Cardiac muscle cell (in vitro differentiated cells and primary cell): ENCODE data around the gene MAPK7. TPM values are rescaled to one million over a fixed set of nuclear protein-coding genes. Genes with fewer than 3 reads are reported as not detected.

Source experiments
- DNase-seq, 2 donors: peaks; one replicate each; pipeline versions ENCODE4 v3.0.0 to v3.0.0-alpha.2; 2010 to 2017; ENCODE audit warnings: low read depth in 1 of 2, low spot score in 1 of 2
- H3K27ac ChIP-seq: fragments of 200-600 bp; sonication (generic); 2 replicates; pipeline ENCODE4 v1.5.1; 2016
- H3K27me3 ChIP-seq: fragments of 200-600 bp; sonication (generic); 2 replicates; pipeline ENCODE4 v1.6.0; 2016; ENCODE audit warnings: control low read depth
- H3K36me3 ChIP-seq: fragments of 200-600 bp; sonication (generic); 2 replicates; pipeline ENCODE4 v1.5.1; 2016; ENCODE audit warnings: control low read depth
- H3K4me1 ChIP-seq: fragments of 200-600 bp; sonication (generic); 2 replicates; pipeline ENCODE4 v1.8.1; 2017; ENCODE audit warnings: low read depth, mild to moderate bottlenecking, mixed run types
- H3K4me3 ChIP-seq: fragments of 200-600 bp; sonication (generic); 2 replicates; pipeline ENCODE4 v1.5.1; 2016; ENCODE audit warnings: mild to moderate bottlenecking
- H3K9me3 ChIP-seq: fragments of 200-600 bp; sonication (generic); 2 replicates; pipeline ENCODE4 v1.5.1; 2017; ENCODE audit warnings: low read depth, mild to moderate bottlenecking, control low read depth
- polyA plus RNA-seq: library from polyadenylated mRNA; unstranded; fragments of >200 nt; fragmentation: Nextera tagmentation; extraction: Ambion mirVana; gene quantifications from 2 replicates; pipeline ENCODE4 v1.2.1, GENCODE V29; 2016
- total RNA-seq: library from RNA; depleted of rRNA; stranded (reverse); fragments of >200 nt; gene quantifications from 2 replicates; pipeline ENCODE4 v1.2.3, GENCODE V29; 2016
- TF ChIP-seq, protein P1 (sequence below): IDR thresholded peaks from 2 replicates; pipeline ENCODE4 v1.5.1; 2012; ENCODE audit warnings: low read depth, mild to moderate bottlenecking, low read length

MAPK7 gene
- total and polyA plus RNA-seq, 2 experiments from 2014 or later, result 27.1 to 33.0 TPM

DNA sequence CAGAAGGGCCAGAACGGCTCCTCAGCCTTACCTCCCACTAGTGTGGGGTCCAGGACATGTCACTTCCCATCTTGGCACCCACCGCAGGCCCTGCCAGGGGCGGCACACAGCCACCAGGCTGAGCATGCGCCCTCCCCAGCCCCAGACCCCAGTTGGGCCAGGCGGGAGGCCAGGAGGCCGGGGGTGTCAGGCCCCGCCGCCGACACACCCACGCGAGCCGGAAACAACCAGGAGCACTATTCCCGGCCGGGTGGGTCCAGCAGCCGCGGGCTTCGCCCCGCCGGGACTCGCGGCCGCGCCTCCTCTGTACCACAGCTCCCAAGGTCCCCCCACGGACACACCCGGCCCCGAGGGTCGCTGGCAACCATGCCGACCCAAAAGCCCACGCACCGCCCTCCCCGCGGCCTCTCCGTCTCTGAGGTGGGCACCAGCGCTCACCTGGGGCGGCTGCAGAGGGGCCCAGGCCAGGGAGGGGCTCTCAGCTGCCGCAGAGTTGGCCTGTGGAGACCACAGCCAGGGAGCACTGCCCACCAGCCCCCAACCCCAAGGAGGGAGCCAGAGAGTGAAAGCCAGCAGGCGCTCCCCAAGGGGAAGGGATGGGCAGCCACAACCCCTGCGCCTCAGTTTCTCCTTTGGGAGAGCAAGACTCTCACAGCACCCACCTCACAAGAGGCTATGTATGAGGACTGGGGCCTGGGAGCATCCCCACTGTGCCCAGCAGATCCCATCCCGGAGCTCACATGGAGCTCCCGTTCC, 33.8 kb upstream of the MAPK7 start:
- no peaks in the 10 kb centered on the region for H3K27me3 ChIP-seq
- H3K9me3 ChIP-seq, result no peaks in the 10 kb centered on the region
- H3K4me3 ChIP-seq, result no peak overlapping the region
- no peaks in the 10 kb centered on the region for H3K36me3 ChIP-seq
- TF ChIP-seq, protein P1, sequence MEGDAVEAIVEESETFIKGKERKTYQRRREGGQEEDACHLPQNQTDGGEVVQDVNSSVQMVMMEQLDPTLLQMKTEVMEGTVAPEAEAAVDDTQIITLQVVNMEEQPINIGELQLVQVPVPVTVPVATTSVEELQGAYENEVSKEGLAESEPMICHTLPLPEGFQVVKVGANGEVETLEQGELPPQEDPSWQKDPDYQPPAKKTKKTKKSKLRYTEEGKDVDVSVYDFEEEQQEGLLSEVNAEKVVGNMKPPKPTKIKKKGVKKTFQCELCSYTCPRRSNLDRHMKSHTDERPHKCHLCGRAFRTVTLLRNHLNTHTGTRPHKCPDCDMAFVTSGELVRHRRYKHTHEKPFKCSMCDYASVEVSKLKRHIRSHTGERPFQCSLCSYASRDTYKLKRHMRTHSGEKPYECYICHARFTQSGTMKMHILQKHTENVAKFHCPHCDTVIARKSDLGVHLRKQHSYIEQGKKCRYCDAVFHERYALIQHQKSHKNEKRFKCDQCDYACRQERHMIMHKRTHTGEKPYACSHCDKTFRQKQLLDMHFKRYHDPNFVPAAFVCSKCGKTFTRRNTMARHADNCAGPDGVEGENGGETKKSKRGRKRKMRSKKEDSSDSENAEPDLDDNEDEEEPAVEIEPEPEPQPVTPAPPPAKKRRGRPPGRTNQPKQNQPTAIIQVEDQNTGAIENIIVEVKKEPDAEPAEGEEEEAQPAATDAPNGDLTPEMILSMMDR, result no peak
- H3K27ac ChIP-seq, result no peak overlapping the region
- DNase-seq, result no peak
- H3K4me1 ChIP-seq, result peaks cover 11% of the 10 kb centered on the region

DNA sequence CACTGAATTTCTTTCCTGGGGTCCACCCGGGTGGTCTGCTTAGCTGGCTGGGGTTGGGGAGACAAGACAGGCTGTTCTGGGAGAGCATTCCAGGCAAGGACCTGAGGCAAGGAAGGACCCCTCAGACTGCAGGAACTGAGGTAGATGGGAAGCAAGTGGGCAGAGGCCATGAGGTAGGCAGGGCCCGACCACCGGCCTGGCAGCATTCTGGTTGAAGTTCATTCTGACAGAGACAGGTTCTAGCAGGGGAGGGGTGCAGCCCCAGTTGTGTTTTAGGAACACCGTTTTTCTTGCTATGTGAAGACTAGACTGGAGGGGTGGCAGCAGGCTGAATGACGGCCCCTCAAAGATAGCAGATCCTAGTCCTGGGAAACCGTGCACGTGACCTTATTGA, 33.2 kb upstream of the MAPK7 start:
- no peaks in the 10 kb centered on the region for H3K9me3 ChIP-seq
- no peak overlapping the region for H3K27ac ChIP-seq
- H3K36me3 ChIP-seq, result no peaks in the 10 kb centered on the region
- TF ChIP-seq, protein P1, result no peak
- peaks cover 11% of the 10 kb centered on the region for H3K4me1 ChIP-seq
- H3K4me3 ChIP-seq, result no peak overlapping the region
- DNase-seq, result no peak
- H3K27me3 ChIP-seq, result no peaks in the 10 kb centered on the region

GRCh38 chr17:19345486-19346350, 32.6 kb upstream of the MAPK7 start:
- TF ChIP-seq, protein P1, result no peak
- Histone ChIP-seq H3K27ac (no peak overlapping the region), H3K36me3 (no peaks in the 10 kb centered on the region), H3K4me3 (no peak overlapping the region), H3K27me3 (no peaks in the 10 kb centered on the region), H3K9me3 (no peaks in the 10 kb centered on the region), H3K4me1 (peaks cover 11% of the 10 kb centered on the region)
- DNase-seq, result no peak

DNA sequence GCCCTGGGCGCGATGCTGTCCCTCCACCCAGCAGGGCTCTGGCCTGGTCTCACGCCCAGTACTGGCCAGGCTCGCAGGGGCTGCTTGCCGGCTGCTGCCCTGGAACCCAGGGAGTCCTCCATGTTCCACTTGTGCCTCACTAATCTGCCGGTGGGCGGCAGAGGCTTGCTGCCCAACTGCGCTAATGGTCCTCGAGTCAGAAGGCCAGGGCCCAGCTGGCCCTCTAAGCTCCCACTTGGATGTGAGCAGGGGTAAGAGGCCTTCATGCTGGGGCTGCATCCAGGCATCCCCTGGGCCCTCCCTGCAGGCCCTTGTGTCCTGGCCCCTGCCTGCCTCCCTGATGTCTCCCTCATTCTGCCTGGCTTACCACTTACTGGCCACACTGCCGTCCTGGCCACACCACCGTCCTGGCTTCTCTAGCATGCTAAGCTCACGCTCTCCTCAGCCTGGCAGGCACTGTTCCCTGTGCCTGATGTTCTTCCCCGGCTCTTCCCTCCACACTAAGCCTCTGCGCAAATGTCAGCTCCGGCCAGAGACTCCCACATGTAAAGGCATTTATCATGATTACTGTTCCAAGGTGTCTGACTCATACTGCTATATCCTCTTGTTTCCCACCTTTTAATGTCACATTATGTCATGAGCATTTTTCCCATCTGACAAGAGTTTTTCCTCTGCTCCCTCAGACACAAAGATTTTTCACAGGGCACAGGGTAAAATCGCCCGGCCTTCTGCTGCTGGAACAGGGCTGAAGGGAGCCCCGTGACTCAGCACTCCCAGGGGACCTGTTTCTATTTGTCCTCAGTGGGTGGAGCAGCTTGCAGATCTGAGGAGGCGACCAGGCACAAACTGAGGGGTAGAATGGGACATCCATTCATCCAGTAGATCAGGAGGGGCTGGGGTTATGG, 31.7 kb upstream of the MAPK7 start:
- H3K4me1 ChIP-seq, result peaks cover 9% of the 10 kb centered on the region
- peak in 1 of 2 donors; percentile 85 for DNase-seq
- H3K4me3 ChIP-seq, result no peak overlapping the region
- TF ChIP-seq, protein P1, result no peak
- H3K27me3 ChIP-seq, result no peaks in the 10 kb centered on the region
- H3K36me3 ChIP-seq, result no peaks in the 10 kb centered on the region
- no peaks in the 10 kb centered on the region for H3K9me3 ChIP-seq
- H3K27ac ChIP-seq, result no peak overlapping the region
